Panc1 (cell line): ENCODE results near the gene SPACA7. TPM values are rescaled to one million over a fixed set of nuclear protein-coding genes. Genes with fewer than 3 reads are reported as not detected.

Experiments
- ATAC-seq: fragments of 200-7000 bp; cut with Tn5 transposase; 2 replicates; pipeline ENCODE4 v1.9.1; 2020; ENCODE audit warnings: mild to moderate bottlenecking, moderate library complexity
- BruUV-seq: library from RNA; stranded (reverse); fragments of 400-500 nt; replicated peaks from 2 replicates; lab custom pipeline; 2021; lab: Mats Ljungman, UMichigan
- CTCF ChIA-PET: fragments of 300-600 bp; sonication (Branson Sonifier 250); formaldehyde crosslinking; loops from one replicate; lab custom pipeline; 2022; ENCODE audit warnings: antibody characterized with exemption; lab: Charles Lee
- POLR2A ChIA-PET: fragments of 300-600 bp; sonication (Branson Sonifier 250); formaldehyde crosslinking; loops from one replicate; lab custom pipeline; 2022; ENCODE audit warnings: antibody characterized with exemption; lab: Charles Lee
- DNase-seq: peaks from one replicate; pipeline ENCODE4 v3.0.0-alpha.2; 2010; ENCODE audit warnings: low read depth, low spot score
- H3K27ac ChIP-seq: 2 replicates; pipeline ENCODE4 v1.5.1; 2011; ENCODE audit warnings: mild to moderate bottlenecking, low read length, inconsistent platforms
- H3K27me3 ChIP-seq: fragments of 200-500 bp; sonication (Bioruptor generic); 2 replicates; pipeline ENCODE4 v1.6.0; 2014; ENCODE audit warnings: low read length, inconsistent platforms; ENCODE audit not compliant: control insufficient read depth, insufficient read depth
- H3K36me3 ChIP-seq: fragments of 200-500 bp; sonication (Bioruptor generic); 2 replicates; pipeline ENCODE4 v1.5.1; 2014; ENCODE audit warnings: inconsistent platforms, mild to moderate bottlenecking, low read length, moderate library complexity; ENCODE audit not compliant: control insufficient read depth, insufficient read depth
- H3K4me1 ChIP-seq: 2 replicates; pipeline ENCODE4 v1.5.1; 2011; ENCODE audit warnings: inconsistent platforms, mild to moderate bottlenecking, low read length, moderate library complexity; ENCODE audit not compliant: control insufficient read depth, insufficient read depth
- H3K4me3 ChIP-seq, 2 experiments: 2 replicates each; pipeline ENCODE4 v1.5.1; 2011 to 2012; ENCODE audit warnings: low read depth in 2 of 2, low read length in 2 of 2, mild to moderate bottlenecking in 2 of 2, inconsistent platforms in 1 of 2, moderate library complexity in 1 of 2
- H3K9me3 ChIP-seq: fragments of 200-500 bp; sonication (Bioruptor generic); 2 replicates; pipeline ENCODE4 v1.5.1; 2014; ENCODE audit warnings: low read depth, mild to moderate bottlenecking, inconsistent platforms, low read length, moderate library complexity; ENCODE audit not compliant: control insufficient read depth, insufficient read depth
- POLR2AphosphoS5 ChIP-seq: IDR thresholded peaks from 2 replicates; pipeline ENCODE4 v1.6.1; 2012; ENCODE audit warnings: mild to moderate bottlenecking, low read depth, low read length, moderate library complexity
- SIN3A ChIP-seq: IDR thresholded peaks from 2 replicates; pipeline ENCODE4 v1.6.1; 2012; ENCODE audit warnings: low read depth, mild to moderate bottlenecking, low read length, moderate library complexity, borderline replicate concordance; ENCODE audit not compliant: insufficient read depth
- TCF7L2 ChIP-seq: IDR thresholded peaks from 2 replicates; pipeline ENCODE4 v1.6.1; 2011; ENCODE audit warnings: mild to moderate bottlenecking, low read depth, low read length, inconsistent platforms
- in situ Hi-C: cut with HindIII; loops from 2 replicates; pipeline ENCODE4 v1.10.0; 2016; ENCODE audit warnings: low sequenced_read_pairs, low pct_unique_long_range_greater_than_20kb
- intact Hi-C: fragments of 100-400 bp; cut with micrococcal nuclease; formaldehyde crosslinking; loops from one replicate; pipeline ENCODE4 v1.10.0; 2022; ENCODE audit not compliant: unreplicated experiment
- total RNA-seq: library from RNA; stranded (reverse); gene quantifications from one replicate; pipeline ENCODE4 v1.2.1, GENCODE V29; 2021; ENCODE audit not compliant: unreplicated experiment
- TF ChIP-seq, protein P1 (sequence below), 2 experiments: IDR thresholded peaks; 2 replicates each; pipeline ENCODE4 v1.6.1; 2011 to 2012; ENCODE audit warnings: low read depth in 2 of 2, control low read depth in 1 of 2, low read length in 1 of 2, mild to moderate bottlenecking in 1 of 2, moderate library complexity in 1 of 2; ENCODE audit not compliant: insufficient read depth in 1 of 2
- TF ChIP-seq, protein P2 (sequence below): fragments of 450-650 bp; IDR thresholded peaks from 2 replicates; pipeline ENCODE4 v1.5.1; 2017; ENCODE audit warnings: mild to moderate bottlenecking

Gene SPACA7
- total RNA-seq, 1 experiment from 2014 or later = not detected

DNA sequence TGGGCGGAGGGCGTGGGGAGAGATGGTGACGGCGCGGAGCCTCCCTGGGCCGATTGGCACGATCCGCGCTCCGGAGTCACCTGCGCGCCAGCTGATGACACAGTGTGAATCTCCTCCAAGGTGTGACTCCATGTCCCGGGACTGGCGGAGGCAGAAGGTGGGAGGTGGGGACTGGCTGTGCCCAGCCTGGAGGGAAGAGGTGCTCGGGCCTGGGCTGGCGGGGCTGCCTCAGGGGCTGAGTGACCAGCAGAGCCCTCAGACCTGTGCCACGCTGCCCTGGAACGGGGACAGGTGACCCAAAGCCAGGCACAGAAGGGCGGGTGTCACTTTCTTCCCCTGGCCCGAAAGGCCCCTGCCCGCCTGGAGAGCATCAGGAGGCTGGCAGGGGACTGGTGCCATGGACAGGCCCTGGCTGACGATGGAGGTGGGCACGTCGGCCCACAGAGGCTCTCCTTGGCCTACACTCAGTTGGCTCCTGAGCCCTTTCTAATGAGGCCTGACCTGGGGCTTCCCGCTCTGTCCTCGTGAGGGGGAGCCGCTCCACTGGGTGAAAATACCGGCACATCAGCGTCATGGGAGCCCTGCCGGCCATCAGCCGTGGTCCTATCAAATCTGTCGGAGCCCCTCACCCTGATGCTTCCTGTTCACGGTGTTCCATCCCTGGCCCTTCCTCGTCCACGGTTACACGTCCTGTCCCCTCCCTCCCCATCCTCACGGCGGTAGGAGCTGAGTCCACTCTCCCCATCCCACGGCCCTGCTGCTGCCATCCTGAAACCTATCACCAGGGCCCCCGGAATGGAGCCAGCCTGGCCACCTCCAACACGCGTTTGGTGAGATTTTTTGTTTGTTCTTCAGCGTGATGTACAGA lies 75.6 kb downstream of the SPACA7 start:
- Histone ChIP-seq H3K27ac (no peak overlapping the region), H3K27me3 (no peaks in the 10 kb centered on the region; the same call in 1 of the 2 replicates), H3K4me3 (no peak overlapping the region), H3K9me3 (no peaks in the 10 kb centered on the region), H3K4me1 (no peaks in the 10 kb centered on the region), H3K36me3 (no peaks in the 10 kb centered on the region)
- ATAC-seq (no peak), DNase-seq (no peak)
- ChIA-PET POLR2A (no interaction called here), CTCF (no interaction called here)
- intact Hi-C loops (no loop called here), in situ Hi-C loops (no loop called here)
- TF ChIP-seq, protein P1, sequence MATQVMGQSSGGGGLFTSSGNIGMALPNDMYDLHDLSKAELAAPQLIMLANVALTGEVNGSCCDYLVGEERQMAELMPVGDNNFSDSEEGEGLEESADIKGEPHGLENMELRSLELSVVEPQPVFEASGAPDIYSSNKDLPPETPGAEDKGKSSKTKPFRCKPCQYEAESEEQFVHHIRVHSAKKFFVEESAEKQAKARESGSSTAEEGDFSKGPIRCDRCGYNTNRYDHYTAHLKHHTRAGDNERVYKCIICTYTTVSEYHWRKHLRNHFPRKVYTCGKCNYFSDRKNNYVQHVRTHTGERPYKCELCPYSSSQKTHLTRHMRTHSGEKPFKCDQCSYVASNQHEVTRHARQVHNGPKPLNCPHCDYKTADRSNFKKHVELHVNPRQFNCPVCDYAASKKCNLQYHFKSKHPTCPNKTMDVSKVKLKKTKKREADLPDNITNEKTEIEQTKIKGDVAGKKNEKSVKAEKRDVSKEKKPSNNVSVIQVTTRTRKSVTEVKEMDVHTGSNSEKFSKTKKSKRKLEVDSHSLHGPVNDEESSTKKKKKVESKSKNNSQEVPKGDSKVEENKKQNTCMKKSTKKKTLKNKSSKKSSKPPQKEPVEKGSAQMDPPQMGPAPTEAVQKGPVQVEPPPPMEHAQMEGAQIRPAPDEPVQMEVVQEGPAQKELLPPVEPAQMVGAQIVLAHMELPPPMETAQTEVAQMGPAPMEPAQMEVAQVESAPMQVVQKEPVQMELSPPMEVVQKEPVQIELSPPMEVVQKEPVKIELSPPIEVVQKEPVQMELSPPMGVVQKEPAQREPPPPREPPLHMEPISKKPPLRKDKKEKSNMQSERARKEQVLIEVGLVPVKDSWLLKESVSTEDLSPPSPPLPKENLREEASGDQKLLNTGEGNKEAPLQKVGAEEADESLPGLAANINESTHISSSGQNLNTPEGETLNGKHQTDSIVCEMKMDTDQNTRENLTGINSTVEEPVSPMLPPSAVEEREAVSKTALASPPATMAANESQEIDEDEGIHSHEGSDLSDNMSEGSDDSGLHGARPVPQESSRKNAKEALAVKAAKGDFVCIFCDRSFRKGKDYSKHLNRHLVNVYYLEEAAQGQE (IDR thresholded peaks at IDR 0.05; ENCODE audit: insufficient read depth in 1 of 2, low read depth in 2 of 2, low read length in 1 of 2) = no peak
- TF ChIP-seq, protein P2, sequence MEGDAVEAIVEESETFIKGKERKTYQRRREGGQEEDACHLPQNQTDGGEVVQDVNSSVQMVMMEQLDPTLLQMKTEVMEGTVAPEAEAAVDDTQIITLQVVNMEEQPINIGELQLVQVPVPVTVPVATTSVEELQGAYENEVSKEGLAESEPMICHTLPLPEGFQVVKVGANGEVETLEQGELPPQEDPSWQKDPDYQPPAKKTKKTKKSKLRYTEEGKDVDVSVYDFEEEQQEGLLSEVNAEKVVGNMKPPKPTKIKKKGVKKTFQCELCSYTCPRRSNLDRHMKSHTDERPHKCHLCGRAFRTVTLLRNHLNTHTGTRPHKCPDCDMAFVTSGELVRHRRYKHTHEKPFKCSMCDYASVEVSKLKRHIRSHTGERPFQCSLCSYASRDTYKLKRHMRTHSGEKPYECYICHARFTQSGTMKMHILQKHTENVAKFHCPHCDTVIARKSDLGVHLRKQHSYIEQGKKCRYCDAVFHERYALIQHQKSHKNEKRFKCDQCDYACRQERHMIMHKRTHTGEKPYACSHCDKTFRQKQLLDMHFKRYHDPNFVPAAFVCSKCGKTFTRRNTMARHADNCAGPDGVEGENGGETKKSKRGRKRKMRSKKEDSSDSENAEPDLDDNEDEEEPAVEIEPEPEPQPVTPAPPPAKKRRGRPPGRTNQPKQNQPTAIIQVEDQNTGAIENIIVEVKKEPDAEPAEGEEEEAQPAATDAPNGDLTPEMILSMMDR = no peak
- no peak for TF ChIP-seq TCF7L2
- no peak for TF ChIP-seq SIN3A
- no peak for TF ChIP-seq POLR2AphosphoS5
- BruUV-seq = no TSS peak

DNA sequence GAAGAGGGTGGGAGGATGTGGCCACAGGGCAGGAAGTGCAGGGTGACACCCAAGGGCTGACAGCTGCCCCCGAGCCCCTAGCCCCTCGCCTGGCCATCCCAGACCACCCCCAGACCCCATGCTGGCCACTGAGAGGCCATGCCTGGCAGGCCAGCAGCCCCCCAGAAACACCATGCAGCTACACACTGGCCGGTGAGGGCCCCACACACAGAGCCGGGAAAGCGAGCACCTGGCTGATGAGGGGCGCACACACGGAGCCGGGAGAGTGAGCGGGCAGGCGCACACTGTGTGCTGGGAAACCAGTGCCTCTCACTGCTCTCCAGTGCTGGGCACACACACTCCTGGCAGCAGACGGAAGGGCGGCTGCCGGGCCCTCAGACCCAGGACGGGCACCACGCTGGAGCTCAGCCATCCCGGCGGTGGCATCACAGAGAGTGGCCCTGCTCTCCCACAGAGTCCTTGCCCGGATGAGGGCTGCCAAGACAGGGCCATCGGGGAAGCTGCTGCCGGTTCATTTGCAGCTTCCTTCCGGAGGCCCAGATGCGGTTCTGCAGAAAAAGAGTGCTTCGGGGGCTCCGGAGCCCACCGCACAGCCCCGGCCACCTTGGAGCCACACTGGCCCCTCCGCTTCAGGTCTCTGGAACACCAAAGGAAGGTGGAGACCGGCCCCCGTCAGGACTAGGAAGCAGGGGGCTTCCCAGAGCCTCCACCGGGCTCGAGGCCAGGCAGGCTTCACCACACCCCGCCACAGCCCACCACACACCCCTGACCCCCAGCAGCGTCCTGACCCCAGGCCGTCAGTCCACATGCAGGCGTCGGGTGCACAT lies 76.4 kb downstream of the SPACA7 start:
- ATAC-seq = no peak
- CTCF ChIA-PET = no interaction called here

More for the DNA sequence above, 76.4 kb downstream of the SPACA7 start:
- POLR2A ChIA-PET = no interaction called here
- TF ChIP-seq, protein P1 (IDR thresholded peaks at IDR 0.05; ENCODE audit: insufficient read depth in 1 of 2, low read depth in 2 of 2, low read length in 1 of 2) = no peak
- TF ChIP-seq TCF7L2 = no peak
- TF ChIP-seq, protein P2 = no peak
- TF ChIP-seq POLR2AphosphoS5 = no peak
- TF ChIP-seq SIN3A = no peak
- Histone ChIP-seq H3K27me3 (no peaks in the 10 kb centered on the region; the same call in 1 of the 2 replicates), H3K36me3 (no peaks in the 10 kb centered on the region), H3K9me3 (no peaks in the 10 kb centered on the region), H3K27ac (no peak overlapping the region), H3K4me3 (no peak overlapping the region), H3K4me1 (no peaks in the 10 kb centered on the region)
- in situ Hi-C loops = no loop called here
- no peak for DNase-seq
- no TSS peak for BruUV-seq
- intact Hi-C loops = no loop called here
